ENCODE results near the gene NANOS2. TPM values are rescaled to one million over a fixed set of nuclear protein-coding genes. Genes with fewer than 3 reads are reported as not detected.
A peak's percentile ranks its signal among the peaks of the same experiment; 100 is the strongest.

NANOS2 gene
- total and polyA plus RNA-seq, 9 of the 15 experiments (the other 6 are each of a cell fraction or from before 2014, with no cell fraction given), result not detected

DNA sequence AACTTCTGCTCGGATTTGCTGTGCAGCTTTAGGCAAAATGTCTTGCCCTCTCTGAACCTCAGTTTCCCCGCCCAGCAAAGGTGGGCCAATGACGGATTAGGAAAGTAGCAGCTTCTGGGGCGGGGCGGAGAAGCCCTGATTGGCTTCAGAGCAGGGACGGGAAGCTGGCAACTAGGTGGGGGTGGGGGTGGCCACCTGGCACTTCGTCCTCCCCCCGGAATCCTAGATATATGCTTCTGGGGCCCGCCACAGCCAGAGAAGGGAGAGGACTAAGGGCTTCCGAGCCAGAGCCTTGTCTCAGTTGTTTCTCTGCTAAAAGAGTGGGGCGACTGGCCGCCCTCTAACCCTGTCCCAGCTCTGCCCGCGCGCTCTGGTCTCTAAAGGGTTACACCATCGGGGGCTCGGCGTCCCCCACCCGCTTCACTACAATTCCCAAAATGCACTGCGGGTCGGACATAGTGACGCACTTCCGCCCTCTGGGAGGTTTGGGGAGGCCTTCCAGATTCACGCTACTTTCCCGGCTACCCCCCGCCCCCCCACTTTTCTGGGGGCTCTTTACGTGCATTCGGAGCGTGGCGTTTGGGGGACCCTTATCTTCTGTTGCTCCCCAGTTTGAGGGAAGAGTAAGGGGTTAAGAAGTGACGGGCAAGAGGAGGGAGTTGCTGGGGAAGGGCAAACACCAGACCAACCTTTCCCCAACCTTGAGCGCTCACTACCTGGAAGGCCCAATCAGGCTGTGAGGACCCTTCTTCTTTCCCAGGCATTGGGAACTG lies 28.0 kb downstream of the NANOS2 start (continued):
- TF ChIP-seq KDM4B (IDR thresholded peaks at IDR 0.05; ENCODE audit: borderline replicate concordance in 2 of 2, low read depth in 1 of 2) (peak in 1 of 2 experiments; percentile 93; a peak in 1 of 4 replicates), SMAD4 (CRISPR knock-in tag; conservative IDR thresholded peaks at IDR 0.05) (no peak), ZKSCAN3 (CRISPR knock-in tag; IDR thresholded peaks at IDR 0.05) (no peak), RNF2 (IDR thresholded peaks at IDR 0.05) (peak; percentile 50; the same call in 1 of the 2 replicates), ZNF668 (CRISPR knock-in tag; IDR thresholded peaks at IDR 0.05) (no peak), HSF4 (CRISPR knock-in tag; IDR thresholded peaks at IDR 0.05; ENCODE audit: borderline replicate concordance) (no peak), NFRKB (IDR thresholded peaks at IDR 0.05; ENCODE audit: low read depth) (peak; percentile 68; the same call in 1 of the 2 replicates), SNRNP70 (optimal IDR thresholded peaks at IDR 0.05; ENCODE audit: low read depth, low read length) (no peak), KLF13 (tag; IDR thresholded peaks at IDR 0.05; ENCODE audit: borderline replicate concordance, low read depth) (peak; percentile 33; the same call in 1 of the 2 replicates), NFIX (CRISPR knock-in tag; IDR thresholded peaks at IDR 0.05; ENCODE audit: low read depth) (no peak), ZBED1 (IDR thresholded peaks at IDR 0.05) (0 out of 2 replicates have a peak, but pooled peaks have one; percentile 31), ZNF507 (tag; conservative IDR thresholded peaks at IDR 0.05) (no peak), HOXB6 (CRISPR knock-in tag; IDR thresholded peaks at IDR 0.05; ENCODE audit: borderline replicate concordance) (0 out of 2 replicates have a peak, but pooled peaks have one; percentile 43), CREM (IDR thresholded peaks at IDR 0.05; ENCODE audit: low read depth) (peak; percentile 97)
- TF ChIP-seq, protein P1, sequence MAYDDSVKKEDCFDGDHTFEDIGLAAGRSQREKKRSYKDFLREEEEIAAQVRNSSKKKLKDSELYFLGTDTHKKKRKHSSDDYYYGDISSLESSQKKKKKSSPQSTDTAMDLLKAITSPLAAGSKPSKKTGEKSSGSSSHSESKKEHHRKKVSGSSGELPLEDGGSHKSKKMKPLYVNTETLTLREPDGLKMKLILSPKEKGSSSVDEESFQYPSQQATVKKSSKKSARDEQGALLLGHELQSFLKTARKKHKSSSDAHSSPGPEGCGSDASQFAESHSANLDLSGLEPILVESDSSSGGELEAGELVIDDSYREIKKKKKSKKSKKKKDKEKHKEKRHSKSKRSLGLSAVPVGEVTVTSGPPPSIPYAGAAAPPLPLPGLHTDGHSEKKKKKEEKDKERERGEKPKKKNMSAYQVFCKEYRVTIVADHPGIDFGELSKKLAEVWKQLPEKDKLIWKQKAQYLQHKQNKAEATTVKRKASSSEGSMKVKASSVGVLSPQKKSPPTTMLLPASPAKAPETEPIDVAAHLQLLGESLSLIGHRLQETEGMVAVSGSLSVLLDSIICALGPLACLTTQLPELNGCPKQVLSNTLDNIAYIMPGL (CRISPR knock-in tag; IDR thresholded peaks at IDR 0.05), result no peak
- TF ChIP-seq, protein P2, sequence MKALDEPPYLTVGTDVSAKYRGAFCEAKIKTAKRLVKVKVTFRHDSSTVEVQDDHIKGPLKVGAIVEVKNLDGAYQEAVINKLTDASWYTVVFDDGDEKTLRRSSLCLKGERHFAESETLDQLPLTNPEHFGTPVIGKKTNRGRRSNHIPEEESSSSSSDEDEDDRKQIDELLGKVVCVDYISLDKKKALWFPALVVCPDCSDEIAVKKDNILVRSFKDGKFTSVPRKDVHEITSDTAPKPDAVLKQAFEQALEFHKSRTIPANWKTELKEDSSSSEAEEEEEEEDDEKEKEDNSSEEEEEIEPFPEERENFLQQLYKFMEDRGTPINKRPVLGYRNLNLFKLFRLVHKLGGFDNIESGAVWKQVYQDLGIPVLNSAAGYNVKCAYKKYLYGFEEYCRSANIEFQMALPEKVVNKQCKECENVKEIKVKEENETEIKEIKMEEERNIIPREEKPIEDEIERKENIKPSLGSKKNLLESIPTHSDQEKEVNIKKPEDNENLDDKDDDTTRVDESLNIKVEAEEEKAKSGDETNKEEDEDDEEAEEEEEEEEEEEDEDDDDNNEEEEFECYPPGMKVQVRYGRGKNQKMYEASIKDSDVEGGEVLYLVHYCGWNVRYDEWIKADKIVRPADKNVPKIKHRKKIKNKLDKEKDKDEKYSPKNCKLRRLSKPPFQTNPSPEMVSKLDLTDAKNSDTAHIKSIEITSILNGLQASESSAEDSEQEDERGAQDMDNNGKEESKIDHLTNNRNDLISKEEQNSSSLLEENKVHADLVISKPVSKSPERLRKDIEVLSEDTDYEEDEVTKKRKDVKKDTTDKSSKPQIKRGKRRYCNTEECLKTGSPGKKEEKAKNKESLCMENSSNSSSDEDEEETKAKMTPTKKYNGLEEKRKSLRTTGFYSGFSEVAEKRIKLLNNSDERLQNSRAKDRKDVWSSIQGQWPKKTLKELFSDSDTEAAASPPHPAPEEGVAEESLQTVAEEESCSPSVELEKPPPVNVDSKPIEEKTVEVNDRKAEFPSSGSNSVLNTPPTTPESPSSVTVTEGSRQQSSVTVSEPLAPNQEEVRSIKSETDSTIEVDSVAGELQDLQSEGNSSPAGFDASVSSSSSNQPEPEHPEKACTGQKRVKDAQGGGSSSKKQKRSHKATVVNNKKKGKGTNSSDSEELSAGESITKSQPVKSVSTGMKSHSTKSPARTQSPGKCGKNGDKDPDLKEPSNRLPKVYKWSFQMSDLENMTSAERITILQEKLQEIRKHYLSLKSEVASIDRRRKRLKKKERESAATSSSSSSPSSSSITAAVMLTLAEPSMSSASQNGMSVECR (CRISPR knock-in tag; IDR thresholded peaks at IDR 0.05), result peak; percentile 50; the same call in 1 of the 2 replicates
- TF ChIP-seq, protein P3, sequence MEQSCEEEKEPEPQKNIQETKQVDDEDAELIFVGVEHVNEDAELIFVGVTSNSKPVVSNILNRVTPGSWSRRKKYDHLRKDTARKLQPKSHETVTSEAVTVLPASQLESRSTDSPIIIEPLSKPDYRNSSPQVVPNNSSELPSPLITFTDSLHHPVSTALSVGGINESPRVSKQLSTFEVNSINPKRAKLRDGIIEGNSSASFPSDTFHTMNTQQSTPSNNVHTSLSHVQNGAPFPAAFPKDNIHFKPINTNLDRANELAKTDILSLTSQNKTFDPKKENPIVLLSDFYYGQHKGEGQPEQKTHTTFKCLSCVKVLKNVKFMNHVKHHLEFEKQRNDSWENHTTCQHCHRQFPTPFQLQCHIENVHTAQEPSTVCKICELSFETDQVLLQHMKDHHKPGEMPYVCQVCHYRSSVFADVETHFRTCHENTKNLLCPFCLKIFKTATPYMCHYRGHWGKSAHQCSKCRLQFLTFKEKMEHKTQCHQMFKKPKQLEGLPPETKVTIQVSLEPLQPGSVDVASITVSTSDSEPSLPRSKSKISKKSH (CRISPR knock-in tag; IDR thresholded peaks at IDR 0.05), result no peak
- TF ChIP-seq, protein P4, sequence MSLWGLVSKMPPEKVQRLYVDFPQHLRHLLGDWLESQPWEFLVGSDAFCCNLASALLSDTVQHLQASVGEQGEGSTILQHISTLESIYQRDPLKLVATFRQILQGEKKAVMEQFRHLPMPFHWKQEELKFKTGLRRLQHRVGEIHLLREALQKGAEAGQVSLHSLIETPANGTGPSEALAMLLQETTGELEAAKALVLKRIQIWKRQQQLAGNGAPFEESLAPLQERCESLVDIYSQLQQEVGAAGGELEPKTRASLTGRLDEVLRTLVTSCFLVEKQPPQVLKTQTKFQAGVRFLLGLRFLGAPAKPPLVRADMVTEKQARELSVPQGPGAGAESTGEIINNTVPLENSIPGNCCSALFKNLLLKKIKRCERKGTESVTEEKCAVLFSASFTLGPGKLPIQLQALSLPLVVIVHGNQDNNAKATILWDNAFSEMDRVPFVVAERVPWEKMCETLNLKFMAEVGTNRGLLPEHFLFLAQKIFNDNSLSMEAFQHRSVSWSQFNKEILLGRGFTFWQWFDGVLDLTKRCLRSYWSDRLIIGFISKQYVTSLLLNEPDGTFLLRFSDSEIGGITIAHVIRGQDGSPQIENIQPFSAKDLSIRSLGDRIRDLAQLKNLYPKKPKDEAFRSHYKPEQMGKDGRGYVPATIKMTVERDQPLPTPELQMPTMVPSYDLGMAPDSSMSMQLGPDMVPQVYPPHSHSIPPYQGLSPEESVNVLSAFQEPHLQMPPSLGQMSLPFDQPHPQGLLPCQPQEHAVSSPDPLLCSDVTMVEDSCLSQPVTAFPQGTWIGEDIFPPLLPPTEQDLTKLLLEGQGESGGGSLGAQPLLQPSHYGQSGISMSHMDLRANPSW (CRISPR knock-in tag; IDR thresholded peaks at IDR 0.05), result no peak

All from K562 (cell line).